Mammary epithelial cell (primary cell): ENCODE results near the gene CCDC187.

Experiments used
- EZH2 ChIP-seq: IDR thresholded peaks from 2 replicates; pipeline ENCODE4 v1.6.1; 2012; ENCODE audit warnings: low read length, inconsistent platforms, borderline replicate concordance
- TF ChIP-seq, protein P1 (sequence below), 2 donors: IDR thresholded peaks in 1 of 2; conservative IDR thresholded peaks in 1 of 2; 2 replicates each; pipeline ENCODE4 v1.5.1; 2011 to 2012; ENCODE audit warnings: inconsistent platforms in 2 of 2, low read length in 2 of 2, mild to moderate bottlenecking in 2 of 2, control low read depth in 1 of 2, low read depth in 1 of 2; ENCODE audit not compliant: insufficient read depth in 1 of 2; ENCODE audit errors: extremely low read depth in 1 of 2

DNA sequence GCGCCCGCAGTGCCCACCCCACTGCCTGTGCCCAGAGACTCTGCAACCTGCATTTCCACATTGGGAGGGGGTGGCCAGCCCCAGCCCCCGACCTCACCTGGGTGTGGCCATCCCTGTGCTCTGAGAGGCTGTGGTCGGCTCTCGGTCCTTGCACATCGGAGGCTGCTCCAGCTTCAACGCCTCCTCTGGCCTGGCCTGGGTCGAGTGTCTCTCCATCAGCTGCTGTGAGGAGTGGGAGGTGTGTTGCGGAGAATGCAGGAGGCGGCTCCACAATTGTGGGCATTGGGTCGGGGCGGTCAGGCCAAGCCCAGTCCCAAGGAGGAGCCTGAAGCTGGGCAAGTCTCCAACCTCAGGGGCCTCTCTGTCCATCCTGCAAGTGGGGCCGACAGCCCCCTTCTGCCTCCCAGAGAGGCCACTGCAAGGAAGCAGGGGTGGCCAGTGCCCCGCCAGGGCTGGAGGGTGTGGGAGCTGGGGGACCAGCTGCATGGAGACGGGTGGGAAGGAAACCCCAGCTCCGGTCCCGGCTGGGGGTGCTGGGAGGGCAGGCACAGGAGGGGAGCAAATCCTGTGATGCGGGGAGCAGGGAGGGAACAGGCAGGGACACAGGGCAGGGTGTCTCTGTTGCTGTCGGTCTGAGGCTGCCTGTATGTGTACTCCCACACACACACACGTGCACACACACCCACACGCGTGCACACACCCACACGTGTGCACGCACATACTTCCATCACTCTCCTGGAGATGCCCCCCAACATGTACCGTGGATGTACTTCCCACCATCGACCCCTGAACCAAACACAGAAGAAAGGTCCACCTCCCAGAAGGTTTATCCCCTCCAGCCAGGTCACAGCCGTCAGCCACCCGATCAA, 28.9 kb downstream of the CCDC187 start:
- TF ChIP-seq, protein P1, sequence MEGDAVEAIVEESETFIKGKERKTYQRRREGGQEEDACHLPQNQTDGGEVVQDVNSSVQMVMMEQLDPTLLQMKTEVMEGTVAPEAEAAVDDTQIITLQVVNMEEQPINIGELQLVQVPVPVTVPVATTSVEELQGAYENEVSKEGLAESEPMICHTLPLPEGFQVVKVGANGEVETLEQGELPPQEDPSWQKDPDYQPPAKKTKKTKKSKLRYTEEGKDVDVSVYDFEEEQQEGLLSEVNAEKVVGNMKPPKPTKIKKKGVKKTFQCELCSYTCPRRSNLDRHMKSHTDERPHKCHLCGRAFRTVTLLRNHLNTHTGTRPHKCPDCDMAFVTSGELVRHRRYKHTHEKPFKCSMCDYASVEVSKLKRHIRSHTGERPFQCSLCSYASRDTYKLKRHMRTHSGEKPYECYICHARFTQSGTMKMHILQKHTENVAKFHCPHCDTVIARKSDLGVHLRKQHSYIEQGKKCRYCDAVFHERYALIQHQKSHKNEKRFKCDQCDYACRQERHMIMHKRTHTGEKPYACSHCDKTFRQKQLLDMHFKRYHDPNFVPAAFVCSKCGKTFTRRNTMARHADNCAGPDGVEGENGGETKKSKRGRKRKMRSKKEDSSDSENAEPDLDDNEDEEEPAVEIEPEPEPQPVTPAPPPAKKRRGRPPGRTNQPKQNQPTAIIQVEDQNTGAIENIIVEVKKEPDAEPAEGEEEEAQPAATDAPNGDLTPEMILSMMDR (conservative IDR thresholded peaks at IDR 0.05 in 1 of 2, IDR thresholded peaks at IDR 0.05 in 1 of 2; ENCODE audit: extremely low read depth in 1 of 2, insufficient read depth in 1 of 2, low read depth in 1 of 2, low read length in 2 of 2): no peak
- no peak for TF ChIP-seq EZH2
